ENCODE data around the gene FTO. TPM values are rescaled to one million over a fixed set of nuclear protein-coding genes. Genes with fewer than 3 reads are reported as not detected.

The FTO gene
- total RNA-seq, 4 donors from 2014 or later = 125 to 182 (median 164) TPM

DNA sequence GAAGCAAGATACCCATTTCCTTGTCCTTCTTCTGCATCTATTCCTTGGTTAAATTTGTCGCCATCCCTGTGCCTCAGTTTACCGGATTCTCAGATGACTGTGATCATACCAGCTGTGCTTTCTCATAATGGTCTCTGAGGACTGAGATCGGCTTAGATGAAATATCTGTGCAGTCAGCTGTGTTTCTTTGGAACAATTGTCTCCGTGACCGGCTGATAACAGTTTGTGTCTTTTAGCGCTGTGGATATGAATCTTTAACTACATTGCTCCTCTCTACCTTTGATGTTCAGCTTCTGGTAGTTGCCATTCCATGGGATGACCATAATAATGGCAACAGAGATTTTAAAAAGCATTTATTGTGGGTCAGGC, 473 bp downstream of the FTO start:
- WGBS, 2 donors = 13 to 19% methylated on average over 6 of the region's 6 CpGs
- intact Hi-C loops (cut with DNase I) = no loop called here
- H3K27ac ChIP-seq = peak overlapping the region in 1 of 3 donors; percentile 18
- H3K36me3 ChIP-seq = no peaks in the 10 kb centered on the region
- TF ChIP-seq, protein P1, sequence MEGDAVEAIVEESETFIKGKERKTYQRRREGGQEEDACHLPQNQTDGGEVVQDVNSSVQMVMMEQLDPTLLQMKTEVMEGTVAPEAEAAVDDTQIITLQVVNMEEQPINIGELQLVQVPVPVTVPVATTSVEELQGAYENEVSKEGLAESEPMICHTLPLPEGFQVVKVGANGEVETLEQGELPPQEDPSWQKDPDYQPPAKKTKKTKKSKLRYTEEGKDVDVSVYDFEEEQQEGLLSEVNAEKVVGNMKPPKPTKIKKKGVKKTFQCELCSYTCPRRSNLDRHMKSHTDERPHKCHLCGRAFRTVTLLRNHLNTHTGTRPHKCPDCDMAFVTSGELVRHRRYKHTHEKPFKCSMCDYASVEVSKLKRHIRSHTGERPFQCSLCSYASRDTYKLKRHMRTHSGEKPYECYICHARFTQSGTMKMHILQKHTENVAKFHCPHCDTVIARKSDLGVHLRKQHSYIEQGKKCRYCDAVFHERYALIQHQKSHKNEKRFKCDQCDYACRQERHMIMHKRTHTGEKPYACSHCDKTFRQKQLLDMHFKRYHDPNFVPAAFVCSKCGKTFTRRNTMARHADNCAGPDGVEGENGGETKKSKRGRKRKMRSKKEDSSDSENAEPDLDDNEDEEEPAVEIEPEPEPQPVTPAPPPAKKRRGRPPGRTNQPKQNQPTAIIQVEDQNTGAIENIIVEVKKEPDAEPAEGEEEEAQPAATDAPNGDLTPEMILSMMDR (IDR thresholded peaks at IDR 0.05) = no peak
- no peak for TF ChIP-seq POLR2A (IDR thresholded peaks at IDR 0.05)
- no peaks in the 10 kb centered on the region for H3K9me3 ChIP-seq
- peaks cover 9 to 16% of the 10 kb centered on the region in 2 donors for H3K4me1 ChIP-seq
- peak overlapping the region; percentile 47 to 75 (median 74) for H3K4me3 ChIP-seq (replicated peaks in 1 of 3)
- H3K27me3 ChIP-seq = no peaks in the 10 kb centered on the region
- DNase-seq = no peak

DNA sequence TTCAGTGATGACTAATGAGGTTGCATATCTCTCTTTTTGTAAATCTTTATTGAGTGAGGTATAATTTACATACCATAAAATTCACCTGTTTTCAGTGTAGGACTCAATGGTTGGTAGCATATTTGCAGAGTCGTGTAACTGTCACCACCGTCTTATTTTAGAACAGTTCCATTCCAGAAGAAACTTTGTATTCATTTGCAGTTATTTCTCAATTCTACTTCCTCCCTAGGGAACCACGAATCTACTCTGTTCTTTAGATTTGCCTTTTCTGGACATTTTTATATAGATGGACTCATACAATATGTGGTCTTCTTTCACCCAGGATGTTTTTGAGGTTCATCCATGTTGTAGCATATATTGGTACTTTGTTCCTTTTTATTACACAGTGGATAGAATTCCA, 3.7 kb downstream of the FTO start:
- TF ChIP-seq POLR2A (IDR thresholded peaks at IDR 0.05) = no peak
- TF ChIP-seq, protein P1 (IDR thresholded peaks at IDR 0.05) = no peak
- Histone ChIP-seq H3K4me1 (peaks cover 9 to 16% of the 10 kb centered on the region in 2 donors), H3K4me3 (replicated peaks in 1 of 3) (no peak overlapping the region), H3K36me3 (no peaks in the 10 kb centered on the region), H3K27ac (no peak overlapping the region), H3K27me3 (no peaks in the 10 kb centered on the region), H3K9me3 (no peaks in the 10 kb centered on the region)
- DNase-seq = no peak
- intact Hi-C loops (cut with DNase I) = no loop called here
- WGBS, 2 donors = 78% methylated on average over 3 of the region's 3 CpGs

DNA sequence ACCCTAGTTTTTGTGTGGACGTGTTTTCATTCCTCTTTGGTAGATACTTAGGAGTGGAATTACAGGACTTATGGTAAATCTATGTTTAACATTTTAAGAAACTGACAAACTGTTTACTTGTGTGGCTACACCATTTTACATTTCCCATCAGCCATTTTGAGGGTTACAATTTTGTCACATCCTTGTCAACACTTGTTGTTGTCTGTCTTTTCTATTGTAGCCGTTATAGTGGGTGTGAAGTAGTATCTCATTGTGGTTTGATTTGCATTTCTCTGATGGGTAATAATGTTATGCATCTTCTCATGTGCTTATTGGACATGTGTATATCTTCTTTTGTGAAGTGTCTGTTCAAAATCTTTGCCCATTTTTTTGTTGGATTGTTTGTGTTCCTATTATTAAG, 4.5 kb downstream of the FTO start:
- no peaks in the 10 kb centered on the region for H3K27me3 ChIP-seq
- intact Hi-C loops (cut with DNase I) = no loop called here
- no peaks in the 10 kb centered on the region for H3K36me3 ChIP-seq
- H3K9me3 ChIP-seq = no peaks in the 10 kb centered on the region
- no peak overlapping the region for H3K4me3 ChIP-seq (replicated peaks in 1 of 3)
- H3K4me1 ChIP-seq = peaks cover 9 to 18% of the 10 kb centered on the region in 2 donors
- H3K27ac ChIP-seq = no peak overlapping the region
- DNase-seq = no peak
- TF ChIP-seq, protein P1 (IDR thresholded peaks at IDR 0.05) = no peak
- TF ChIP-seq POLR2A (IDR thresholded peaks at IDR 0.05) = no peak
- WGBS, 2 donors = 93 to 97% methylated on average over 2 of the region's 2 CpGs

DNA sequence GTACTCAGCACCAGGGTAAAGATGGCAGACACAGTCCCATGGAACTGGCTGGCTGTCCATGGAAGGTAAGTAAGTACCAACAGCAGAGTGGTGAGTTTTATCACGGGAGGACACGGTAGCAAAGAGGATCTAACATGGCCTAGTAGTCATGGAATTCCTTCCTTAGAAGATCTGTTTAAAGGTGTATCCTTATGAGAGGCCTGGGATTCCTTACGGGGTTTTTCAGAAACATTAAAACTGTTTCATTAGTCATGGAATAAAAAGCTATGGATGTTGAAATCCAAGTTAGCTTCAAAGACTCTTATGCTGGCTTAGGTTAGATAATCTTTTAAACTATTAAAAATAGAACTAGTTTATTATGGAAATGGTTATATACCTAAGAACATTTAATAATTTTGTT, 7.4 kb downstream of the FTO start:
- 89 to 96% methylated on average over 3 of the region's 3 CpGs for WGBS, 2 donors
- Histone ChIP-seq H3K27me3 (no peaks in the 10 kb centered on the region), H3K4me1 (peaks cover 6 to 18% of the 10 kb centered on the region in 2 donors), H3K27ac (no peak overlapping the region), H3K36me3 (no peaks in the 10 kb centered on the region), H3K9me3 (no peaks in the 10 kb centered on the region), H3K4me3 (replicated peaks in 1 of 3) (no peak overlapping the region)
- no peak for DNase-seq
- TF ChIP-seq, protein P1 (IDR thresholded peaks at IDR 0.05) = no peak
- no peak for TF ChIP-seq POLR2A (IDR thresholded peaks at IDR 0.05)
- intact Hi-C loops (cut with DNase I) = no loop called here

DNA sequence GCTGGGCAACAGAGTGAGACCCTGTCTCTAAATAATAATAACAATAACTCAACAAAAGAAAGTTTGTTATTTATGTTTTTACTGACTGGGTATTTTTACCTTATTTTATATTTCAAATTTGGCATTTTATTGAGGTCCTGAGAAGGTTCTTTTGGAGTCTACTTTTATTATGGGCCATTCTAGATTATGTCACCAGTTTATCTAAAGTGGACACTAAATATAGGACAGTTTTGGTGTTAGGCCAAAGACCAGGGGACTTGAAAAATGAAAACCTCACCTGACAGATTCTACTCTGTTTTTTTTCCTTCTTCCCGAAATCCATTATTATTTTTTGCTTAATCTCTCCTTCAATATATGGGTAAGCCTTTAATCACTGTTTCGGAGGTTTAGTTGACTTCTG, 8.1 kb downstream of the FTO start:
- no peak for DNase-seq
- Histone ChIP-seq H3K36me3 (no peaks in the 10 kb centered on the region), H3K4me1 (peaks cover 6 to 18% of the 10 kb centered on the region in 2 donors), H3K27ac (no peak overlapping the region), H3K9me3 (no peaks in the 10 kb centered on the region), H3K4me3 (replicated peaks in 1 of 3) (no peak overlapping the region), H3K27me3 (no peaks in the 10 kb centered on the region)
- TF ChIP-seq POLR2A (IDR thresholded peaks at IDR 0.05) = no peak
- TF ChIP-seq, protein P1 (IDR thresholded peaks at IDR 0.05) = no peak
- 95 to 98% methylated on average over 2 of the region's 2 CpGs for WGBS, 2 donors
- intact Hi-C loops (cut with DNase I) = no loop called here

All from thyroid gland (tissue), 4 donors.